HuH-7 (cell line): ENCODE results near the gene ZNF135.

Experiments used
- DNase-seq: peaks from one replicate; pipeline ENCODE4 v3.0.0; 2011; ENCODE audit warnings: low spot score

Gene ZNF135

GRCh38 chr19:58095328-58095727, 36.2 kb downstream of the ZNF135 start:
- DNase-seq: no peak

DNA sequence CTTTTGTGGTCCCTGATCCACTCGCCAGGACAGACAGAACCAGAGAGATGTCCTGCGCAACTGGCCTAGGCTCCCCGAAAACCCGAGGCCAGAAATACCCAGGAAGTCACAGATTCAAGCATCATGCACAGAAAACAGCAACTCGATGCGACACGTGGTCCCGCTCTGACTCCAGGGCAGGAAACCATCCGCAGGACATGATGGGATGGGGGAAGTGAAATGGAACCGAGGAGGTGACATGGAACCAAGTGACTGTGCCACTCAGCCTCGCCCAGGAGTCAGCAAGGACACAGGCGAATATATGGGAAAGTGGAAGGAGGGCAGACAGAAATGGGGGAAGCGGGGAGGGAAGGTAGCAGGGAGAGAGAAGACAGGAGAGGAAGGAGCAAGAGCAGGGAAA, 37.8 kb downstream of the ZNF135 start:
- DNase-seq: no peak

DNA sequence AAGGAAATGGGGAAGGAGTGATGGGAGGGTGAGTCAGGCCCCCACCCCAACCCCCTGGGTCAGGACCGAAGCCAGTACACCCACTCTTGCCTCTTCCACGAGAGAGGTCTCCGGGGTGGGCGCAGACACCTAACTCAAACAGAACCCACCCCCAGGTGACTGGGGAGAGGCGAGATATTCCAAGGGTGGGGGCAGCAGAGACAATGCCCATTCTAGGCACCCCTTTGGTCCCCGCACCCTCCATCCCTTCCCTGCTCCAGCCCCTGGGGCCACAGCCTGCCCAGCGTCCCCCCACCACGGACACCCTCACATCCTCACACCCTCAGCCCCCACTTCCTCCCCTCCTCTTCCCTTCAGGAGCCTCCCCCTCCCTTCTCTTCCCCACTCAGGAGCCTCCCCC, 38.3 kb downstream of the ZNF135 start:
- DNase-seq: no peak

DNA sequence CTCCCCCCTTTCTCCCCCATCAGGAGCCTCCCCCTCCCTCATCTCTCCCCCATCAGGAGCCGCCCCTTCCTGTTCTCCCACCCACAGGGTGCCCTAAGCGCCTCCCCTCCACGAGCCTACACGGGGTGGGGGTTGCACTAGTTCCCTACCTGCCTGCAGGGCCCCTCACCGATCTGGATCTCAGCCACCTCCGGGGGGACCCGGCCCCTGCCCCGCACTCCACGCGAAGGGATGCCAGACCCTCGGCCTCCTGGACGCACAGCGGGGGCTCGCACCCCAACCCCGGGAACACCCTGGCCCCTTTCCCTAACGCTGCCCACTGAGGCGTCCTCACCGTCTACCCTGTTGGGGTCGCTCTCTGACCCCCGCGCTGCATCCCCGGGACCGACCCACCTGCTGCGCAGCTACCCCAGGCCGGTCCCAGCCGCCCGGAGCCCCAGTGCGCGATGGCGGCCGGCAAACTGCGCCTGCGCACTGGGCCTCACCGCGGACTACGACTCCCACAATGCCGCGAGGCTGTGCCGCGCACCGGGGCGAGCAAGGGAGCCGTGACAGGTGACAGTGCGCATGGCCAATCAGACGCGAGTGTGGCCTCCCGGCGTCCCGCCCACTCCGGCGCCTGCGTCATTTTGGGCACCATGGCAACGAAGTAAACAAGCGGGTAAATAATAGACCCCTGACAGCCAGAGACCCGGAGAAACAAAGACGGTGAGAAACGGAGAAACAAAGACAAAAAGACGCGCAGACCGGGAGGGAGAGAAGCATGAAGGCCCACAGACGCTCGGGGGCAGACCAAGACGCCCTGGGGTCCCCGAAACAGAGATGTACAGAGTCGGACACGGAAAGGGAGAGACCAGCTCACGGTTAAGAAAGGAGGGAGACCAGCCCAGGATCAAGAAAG, 38.9 kb downstream of the ZNF135 start, which contains the start of gene ZSCAN18:
ZSCAN18 (minus strand) TSS at position 451 of the 901 bp plus-strand sequence. CDS start 7,964 bp downstream, outside the sequence.
- peak; percentile 85 for DNase-seq

DNA sequence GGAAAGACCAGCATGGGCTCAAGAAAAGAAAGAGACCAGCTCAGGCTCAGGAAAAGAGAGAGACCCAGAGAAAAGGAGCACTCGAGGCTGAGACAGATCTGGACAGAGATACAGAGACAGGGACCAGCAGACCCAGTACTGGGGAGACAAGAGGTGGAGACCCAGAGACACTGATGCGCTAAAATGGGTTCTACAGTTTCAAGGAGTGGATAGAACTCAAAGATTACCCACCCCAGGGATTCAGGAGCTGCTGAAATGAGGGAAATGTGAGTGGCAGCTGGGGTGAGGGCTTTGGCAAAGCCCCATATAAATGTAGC, 39.6 kb downstream of the ZNF135 start:
- no peak for DNase-seq

DNA sequence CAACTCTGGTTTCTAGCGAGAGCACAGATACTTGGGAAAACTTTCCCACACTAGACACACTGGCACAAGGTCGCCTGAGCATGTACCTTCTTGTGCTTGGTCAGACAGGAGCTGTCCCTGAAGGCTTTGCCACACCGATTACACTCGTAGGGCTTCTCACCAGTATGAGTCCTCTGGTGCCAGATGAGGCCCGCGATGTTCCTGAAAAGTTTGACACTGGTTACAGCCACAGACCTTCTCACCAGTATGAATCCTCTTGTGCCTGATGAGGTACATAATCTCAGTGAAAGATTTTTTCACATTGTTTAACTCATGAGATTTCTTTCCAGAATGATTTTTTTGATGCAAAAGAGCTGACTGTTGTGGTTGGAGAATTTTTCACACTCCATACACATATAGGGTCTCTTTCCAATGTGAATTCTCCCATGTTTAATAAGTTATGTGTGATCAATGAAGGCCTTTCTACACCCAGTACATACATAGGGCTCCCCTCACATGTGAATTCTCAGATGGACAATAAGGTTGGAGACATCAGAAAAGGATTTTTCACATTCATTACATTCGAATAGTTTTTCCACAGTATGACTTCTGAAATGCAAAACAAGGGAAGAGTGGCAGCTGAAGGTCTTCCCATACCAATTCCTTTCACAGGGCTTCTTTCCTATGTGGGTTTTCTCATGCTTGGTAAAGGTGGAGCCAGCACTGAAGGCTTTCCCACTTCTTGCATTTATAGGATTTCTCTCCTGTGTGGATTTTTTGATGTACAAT, 48.9 kb downstream of the ZNF135 start:
- DNase-seq: no peak

- DNase-seq: no peak
Observed at GRCh38 chr19:58108546-58108817, 49.4 kb downstream of the ZNF135 start.

- no peak for DNase-seq
Observed at GRCh38 chr19:58117841-58118575, 58.9 kb downstream of the ZNF135 start.

DNA sequence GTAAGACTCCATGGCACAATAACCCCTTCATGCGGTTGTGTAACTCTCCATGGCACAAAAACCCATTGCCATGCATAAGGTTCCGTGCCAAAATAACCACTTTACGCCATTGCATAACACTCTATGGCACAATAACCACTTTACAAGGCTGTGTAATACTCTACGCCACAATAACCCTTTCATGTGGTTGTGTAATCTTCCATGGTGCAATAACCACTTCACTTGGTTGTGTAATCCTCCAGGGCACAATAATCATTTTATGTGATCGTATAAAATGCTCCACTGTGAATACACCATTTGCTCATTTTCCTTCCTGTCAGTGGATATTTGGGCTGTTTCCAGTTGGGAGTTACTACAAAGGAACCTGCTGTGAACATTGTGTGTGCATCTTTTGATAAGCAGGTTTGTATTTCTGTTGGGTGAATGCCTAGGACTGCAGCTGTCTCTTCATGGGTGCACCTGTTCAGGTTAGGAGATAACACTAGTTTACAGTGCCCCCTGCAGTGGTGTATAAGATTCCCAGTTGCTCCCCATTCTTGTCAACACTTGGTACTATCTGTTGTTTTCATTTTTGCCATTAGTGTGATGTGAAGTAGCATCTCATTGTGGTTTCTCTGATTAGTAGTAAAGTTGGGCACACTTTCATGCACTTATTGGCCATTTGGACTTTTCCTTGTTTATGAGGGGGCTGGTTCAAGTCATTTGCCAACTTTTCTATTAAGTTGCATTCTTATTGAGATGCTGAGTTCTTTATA, 60.1 kb downstream of the ZNF135 start:
- no peak for DNase-seq
